CD4-positive, alpha-beta T cell (primary cell): ENCODE measurements around the gene AGPAT4. TPM values are rescaled to one million over a fixed set of nuclear protein-coding genes. Genes with fewer than 3 reads are reported as not detected.

Experiments used
- ATAC-seq: fragments of 200-7000 bp; cut with Tn5 transposase; one replicate; pipeline ENCODE4 v1.10.0; 2022; ENCODE audit warnings: mild to moderate bottlenecking; ENCODE audit not compliant: poor library complexity
- CTCF ChIA-PET: fragments of 350-600 bp; sonication (Branson Sonifier 250); formaldehyde crosslinking; loops from one replicate; lab custom pipeline; 2021; ENCODE audit warnings: antibody characterized with exemption, inconsistent platforms; lab: Charles Lee
- POLR2A ChIA-PET: fragments of 350-600 bp; sonication (Branson Sonifier 250); formaldehyde crosslinking; loops from one replicate; lab custom pipeline; 2021; ENCODE audit warnings: antibody characterized with exemption, inconsistent platforms; lab: Charles Lee
- DNase-seq, 14 experiments: peaks; one replicate each; pipeline ENCODE4 v3.0.0-alpha.2; 2013 to 2020; ENCODE audit warnings: mixed read lengths in 2 of 14
- H3K27ac ChIP-seq, 2 donors: one replicate each; pipeline versions ENCODE4 v1.5.1 to v1.7.0; 2013; ENCODE audit warnings: low read length in 2 of 2, low read depth in 1 of 2, mild to moderate bottlenecking in 1 of 2
- H3K27me3 ChIP-seq, 2 experiments: 1 replicate in 1 of 2; 2 replicates in 1 of 2; pipeline versions ENCODE4 v1.6.1 to v1.7.0; 2013; ENCODE audit warnings: low read length in 2 of 2, control low read depth in 1 of 2, mild to moderate bottlenecking in 1 of 2, moderate library complexity in 1 of 2; ENCODE audit not compliant: insufficient read depth in 2 of 2, control insufficient read depth in 1 of 2
- H3K36me3 ChIP-seq: one replicate; pipeline ENCODE4 v1.6.1; 2013; ENCODE audit warnings: low read length, control low read depth; ENCODE audit not compliant: insufficient read depth
- H3K4me1 ChIP-seq: one replicate; pipeline ENCODE4 v1.6.1; 2013; ENCODE audit warnings: low read length, control low read depth; ENCODE audit not compliant: insufficient read depth
- H3K4me3 ChIP-seq: one replicate; pipeline ENCODE4 v1.5.1; 2013; ENCODE audit warnings: mild to moderate bottlenecking, low read length, moderate library complexity
- H3K9me3 ChIP-seq, 2 experiments: 1 replicate in 1 of 2; 2 replicates in 1 of 2; pipeline versions ENCODE4 v1.6.1 to v1.7.0; 2013; ENCODE audit warnings: low read length in 2 of 2, mild to moderate bottlenecking in 2 of 2, control low read depth in 1 of 2, moderate library complexity in 1 of 2; ENCODE audit not compliant: control insufficient read depth in 1 of 2, insufficient read depth in 1 of 2
- H3K27ac Mint-ChIP-seq: one replicate; pipeline ENCODE4 v1.8.0; 2020; ENCODE audit warnings: mixed read lengths
- H3K27me3 Mint-ChIP-seq: one replicate; pipeline ENCODE4 v1.8.0; 2021; ENCODE audit warnings: mixed read lengths
- H3K36me3 Mint-ChIP-seq: one replicate; pipeline ENCODE4 v1.8.0; 2021; ENCODE audit warnings: low read depth, mixed read lengths
- H3K4me1 Mint-ChIP-seq: one replicate; pipeline ENCODE4 v1.8.0; 2021; ENCODE audit warnings: low read depth, mixed read lengths
- H3K4me3 Mint-ChIP-seq: one replicate; pipeline ENCODE4 v1.8.0; 2020; ENCODE audit warnings: mild to moderate bottlenecking, mixed read lengths
- H3K9me3 Mint-ChIP-seq: one replicate; pipeline ENCODE4 v1.8.0; 2020; ENCODE audit warnings: mixed read lengths
- CTCF ChIP-seq: fragments of 200-600 bp; IDR thresholded peaks from one replicate; pipeline ENCODE4 v1.8.0; 2022; ENCODE audit warnings: antibody characterized with exemption, mild to moderate bottlenecking
- intact Hi-C, 2 experiments: fragments of 100-400 bp; cut with DNase I in 1 of 2; cut with micrococcal nuclease in 1 of 2; formaldehyde crosslinking; loops; one replicate each; pipeline versions ENCODE4 v1.15.1 to v1.9.0; 2023 to 2025; cut with DNase I, micrococcal nuclease
- total RNA-seq, 174 experiments: library from RNA in 2 of 174; stranded (reverse) in 2 of 174; gene quantifications; one replicate each; pipeline ENCODE4 v1.2.3 and lab custom pipeline; 2021 to 2026

The AGPAT4 gene
- total RNA-seq, 2 experiments from 2014 or later, result 2.8 to 4.8 TPM

- Histone ChIP-seq H3K36me3 (peaks cover 6% of the 10 kb centered on the region), H3K4me3 (no peak overlapping the region), H3K27ac (no peak overlapping the region), H3K27me3 (no peaks in the 10 kb centered on the region), H3K9me3 (no peaks in the 10 kb centered on the region), H3K4me1 (no peaks in the 10 kb centered on the region)
- ChIA-PET POLR2A (no interaction called here), CTCF (no interaction called here)
- H3K4me3 Mint-ChIP-seq, result no peak overlapping the region
- no peak overlapping the region for H3K27ac Mint-ChIP-seq
- H3K4me1 Mint-ChIP-seq, result no peaks in the 10 kb centered on the region
- intact Hi-C loops, result loop anchor here in 1 of 2 experiments (5.0 kb wide), 1 partner anchor 222 kb away; no protein-coding TSS in a partner anchor
- TF ChIP-seq CTCF, result no peak
- no peaks in the 10 kb centered on the region for H3K9me3 Mint-ChIP-seq
- peaks cover 5% of the 10 kb centered on the region for H3K36me3 Mint-ChIP-seq
- no peaks in the 10 kb centered on the region for H3K27me3 Mint-ChIP-seq
- no peak for DNase-seq
- ATAC-seq, result no peak
These were observed 123.7 kb downstream of the AGPAT4 start for GRCh38 chr6:161150136-161150535.

DNA sequence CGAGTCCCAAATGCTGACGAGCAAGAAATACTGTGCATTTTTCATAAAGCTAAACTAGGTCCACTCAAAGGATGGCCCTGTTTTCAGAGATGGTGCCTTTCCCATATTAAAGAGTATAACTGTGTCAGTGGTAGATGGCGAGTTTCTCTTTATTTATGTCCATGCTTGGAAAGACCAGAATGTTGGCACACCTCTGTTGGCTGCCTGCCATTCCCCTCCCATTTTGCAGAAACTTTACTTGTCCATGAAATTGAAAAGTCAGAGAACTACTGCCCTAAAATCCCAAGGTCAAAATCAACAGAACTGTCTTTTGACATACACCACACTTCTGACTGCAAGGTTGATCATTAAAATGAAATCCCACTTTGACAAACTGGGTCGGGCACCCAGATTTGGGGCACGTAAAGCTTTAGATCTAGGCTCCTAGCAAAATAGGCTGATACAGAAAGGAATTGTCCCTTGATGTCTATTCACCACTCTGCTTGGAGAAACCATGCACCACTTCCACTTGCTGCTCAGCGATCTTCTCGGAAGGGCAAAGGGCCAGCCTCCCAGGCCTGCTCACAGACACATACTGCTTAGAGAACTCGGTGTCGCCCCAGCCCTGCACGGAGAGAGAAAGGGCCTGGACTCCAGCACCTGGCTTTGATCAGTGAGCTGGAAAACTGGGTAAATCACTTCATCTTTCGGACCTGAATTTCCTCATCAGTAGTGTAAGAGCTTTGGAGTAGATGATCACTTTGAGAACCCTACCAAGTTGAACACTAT lies 130.0 kb downstream of the AGPAT4 start:
- POLR2A ChIA-PET, result no interaction called here

GRCh38 chr6:161142957-161143296 lies 130.9 kb downstream of the AGPAT4 start:
- no peak overlapping the region for H3K4me3 Mint-ChIP-seq
- peaks cover 3% of the 10 kb centered on the region for H3K36me3 Mint-ChIP-seq
- no peaks in the 10 kb centered on the region for H3K4me1 Mint-ChIP-seq
- DNase-seq (no peak), ATAC-seq (no peak)
- Histone ChIP-seq H3K27me3 (no peaks in the 10 kb centered on the region), H3K4me1 (no peaks in the 10 kb centered on the region), H3K4me3 (no peak overlapping the region), H3K27ac (no peak overlapping the region), H3K9me3 (no peaks in the 10 kb centered on the region), H3K36me3 (no peaks in the 10 kb centered on the region)
- H3K9me3 Mint-ChIP-seq, result no peaks in the 10 kb centered on the region
- TF ChIP-seq CTCF, result no peak
- no peak overlapping the region for H3K27ac Mint-ChIP-seq
- intact Hi-C loops, result no loop called here
- ChIA-PET POLR2A (interaction anchor here (0.7 kb wide), 1 partner anchor 134 kb away, joined by 3 read pairs; no protein-coding TSS in a partner anchor), CTCF (no interaction called here)
- H3K27me3 Mint-ChIP-seq, result no peaks in the 10 kb centered on the region

More for the DNA sequence above, 130.0 kb downstream of the AGPAT4 start:
- no peaks in the 10 kb centered on the region for H3K9me3 Mint-ChIP-seq
- CTCF ChIA-PET, result no interaction called here
- H3K27ac Mint-ChIP-seq, result no peak overlapping the region
- intact Hi-C loops, result no loop called here
- DNase-seq (no peak), ATAC-seq (no peak)
- no peaks in the 10 kb centered on the region for H3K9me3 ChIP-seq
- no peaks in the 10 kb centered on the region for H3K27me3 ChIP-seq
- TF ChIP-seq CTCF, result no peak
- no peak overlapping the region for H3K27ac ChIP-seq
- no peak overlapping the region for H3K4me3 ChIP-seq
- no peak overlapping the region for H3K4me3 Mint-ChIP-seq
- peaks cover 5% of the 10 kb centered on the region for H3K36me3 Mint-ChIP-seq
- no peaks in the 10 kb centered on the region for H3K4me1 Mint-ChIP-seq
- H3K27me3 Mint-ChIP-seq, result no peaks in the 10 kb centered on the region
- no peaks in the 10 kb centered on the region for H3K36me3 ChIP-seq
- H3K4me1 ChIP-seq, result no peaks in the 10 kb centered on the region
